GM20000 (cell line): ENCODE data around the gene PLD2.

Source experiments
- DNase-seq: peaks from one replicate; pipeline ENCODE4 v3.0.0; 2012; ENCODE audit warnings: low spot score
- CTCF ChIP-seq: IDR thresholded peaks from 2 replicates; pipeline ENCODE4 v1.5.1; 2012; ENCODE audit warnings: mild to moderate bottlenecking, control low read depth; ENCODE audit errors: extremely low read depth, missing control alignments

PLD2 gene

DNA sequence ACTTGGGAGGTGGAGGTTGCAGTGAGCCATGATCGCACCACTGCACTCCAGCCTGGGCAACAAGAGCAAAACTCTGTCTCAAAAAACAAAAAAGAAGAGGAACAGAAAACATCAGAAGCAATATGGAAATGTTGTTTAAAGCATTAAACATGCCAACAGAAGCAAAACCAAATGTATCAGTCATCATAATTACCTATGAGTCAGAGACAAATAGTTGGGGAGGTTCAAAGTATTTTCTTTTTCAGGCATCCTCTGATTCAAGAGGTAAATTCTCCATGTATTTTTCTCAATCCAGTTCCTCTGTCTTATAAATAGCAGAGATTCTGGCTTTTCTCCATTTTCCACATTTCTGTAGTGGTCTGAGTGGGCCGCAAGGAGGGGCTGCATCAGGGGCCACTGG is 37.3 kb upstream of the PLD2 start:
- no peak for DNase-seq
- no peak for TF ChIP-seq CTCF

GRCh38 chr17:4771519-4772234 is 35.3 kb upstream of the PLD2 start, which contains the start of gene TM4SF5:
TM4SF5 (plus strand) TSS chr17:4771886; CDS start chr17:4771923, 37 bp downstream.
- TF ChIP-seq CTCF, result no peak
- DNase-seq, result no peak

DNA sequence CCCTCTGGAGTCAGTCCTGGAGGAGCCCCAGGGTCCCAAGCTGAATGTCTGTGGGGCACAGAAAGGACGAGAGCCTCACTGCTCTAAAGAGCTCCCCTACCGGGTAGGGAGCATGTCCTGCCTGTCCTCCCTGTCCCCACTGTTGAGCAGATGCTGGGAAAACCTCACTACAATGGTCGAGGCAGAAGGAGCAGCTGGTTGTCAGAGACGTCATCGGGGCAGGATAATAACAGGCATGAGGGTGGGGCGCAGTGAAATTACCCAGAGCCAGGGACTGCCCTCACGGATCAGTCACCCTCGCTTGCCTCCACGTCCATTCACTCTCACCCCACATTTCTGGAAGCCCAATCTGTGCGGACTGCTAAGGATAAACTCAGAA is 34.7 kb upstream of the PLD2 start:
- no peak for DNase-seq

DNA sequence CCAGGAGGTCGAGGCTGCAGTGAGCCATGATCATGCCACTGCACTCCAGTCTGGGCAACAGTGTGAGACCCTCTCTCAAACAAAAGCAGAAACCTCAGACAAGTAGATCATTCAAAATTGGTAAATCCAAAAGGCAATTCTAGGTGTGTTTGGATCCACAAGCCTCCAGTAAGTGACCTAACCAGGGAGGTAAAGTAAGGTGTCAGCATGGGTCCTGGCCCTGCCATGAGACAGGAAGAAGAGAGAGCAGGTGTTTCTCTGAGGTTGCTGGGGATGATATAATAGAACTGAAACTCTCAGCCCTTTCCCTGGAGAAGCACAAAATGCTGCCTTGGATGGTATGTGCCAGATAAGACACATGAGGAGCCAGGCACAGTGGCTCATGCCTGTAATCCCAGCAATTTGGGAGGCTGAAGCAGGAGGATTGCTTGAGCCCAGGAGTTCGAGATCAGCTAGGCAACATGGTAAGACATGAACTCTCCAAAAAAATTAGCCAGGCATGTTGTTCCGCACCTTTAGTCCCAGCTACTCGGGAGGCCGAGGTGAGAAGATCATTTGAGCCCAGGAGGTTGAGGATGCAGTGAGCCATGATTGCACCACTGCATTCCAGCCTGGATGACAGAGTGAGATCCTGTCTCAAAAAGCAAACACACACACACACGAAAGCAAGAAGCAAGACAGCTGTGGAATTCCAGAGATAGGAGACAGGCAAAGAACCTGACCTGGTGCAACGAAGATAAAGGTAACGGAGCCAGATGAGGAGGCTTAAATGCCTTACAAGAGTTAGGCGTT is 28.8 kb upstream of the PLD2 start:
- no peak for TF ChIP-seq CTCF
- no peak for DNase-seq

More for the DNA sequence above, 34.7 kb upstream of the PLD2 start:
- TF ChIP-seq CTCF, result no peak

- DNase-seq, result no peak
- no peak for TF ChIP-seq CTCF
These were observed 26.5 kb upstream of the PLD2 start for GRCh38 chr17:4780325-4780955.

- no peak for TF ChIP-seq CTCF
- no peak for DNase-seq
These were observed 24.3 kb upstream of the PLD2 start for GRCh38 chr17:4782652-4783051.
